Measurements from ENCODE around the gene CNTN1. TPM values are rescaled to one million over a fixed set of nuclear protein-coding genes. Genes with fewer than 3 reads are reported as not detected.

Gene CNTN1
- total RNA-seq, 1 experiment from 2014 or later = 3.0 TPM

DNA sequence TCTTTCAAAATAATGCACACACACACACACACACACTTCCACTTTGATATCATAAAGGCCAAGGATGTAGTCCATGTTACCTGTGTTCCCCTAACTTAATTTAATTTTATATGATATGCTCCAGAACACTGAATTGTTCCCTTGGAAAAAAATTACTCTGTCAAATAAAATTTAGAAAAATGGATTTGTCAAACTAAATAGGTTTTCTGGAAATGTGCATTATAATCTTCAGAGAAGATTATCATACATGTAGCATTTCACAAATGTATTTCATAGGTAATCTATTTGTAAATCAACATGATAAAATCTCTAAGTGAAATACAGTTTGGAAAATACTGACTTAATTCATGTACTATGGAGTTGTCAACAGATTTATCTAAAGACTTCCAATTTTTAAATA is 68.6 kb downstream of the CNTN1 start:
- no peak overlapping the region for H3K27ac ChIP-seq (ENCODE audit: low read depth, low read length)
- no peak overlapping the region for H3K4me2 ChIP-seq (ENCODE audit: low read length)
- no TSS peak for BruUV-seq (replicated peaks)
- intact Hi-C loops (cut with micrococcal nuclease) = no loop called here
- no peak overlapping the region for H3K4me3 ChIP-seq (replicated peaks in 1 of 2; ENCODE audit: low read depth in 1 of 2, low read length in 2 of 2)
- ChIA-PET RAD21 (ENCODE audit: low non-redundant PET in 1 of 2, low total read pairs in 2 of 2, uncharacterized antibody in 2 of 2, unreplicated experiment in 2 of 2) (no interaction called here), POLR2A (no interaction called here), CTCF (no interaction called here)
- H3K36me3 ChIP-seq (ENCODE audit: control insufficient read depth in 1 of 2, insufficient read depth in 2 of 2, low read length in 2 of 2) = no peaks in the 10 kb centered on the region
- H3K9ac ChIP-seq (ENCODE audit: low read length) = no peak overlapping the region
- H2AFZ ChIP-seq (ENCODE audit: low read depth, low read length, poor library complexity, severe bottlenecking) = no peak overlapping the region
- no peaks in the 10 kb centered on the region; the same call in 1 of the 2 replicates for H3K9me2 ChIP-seq (ENCODE audit: insufficient read depth)
- H3K4me1 ChIP-seq (ENCODE audit: control insufficient read depth in 1 of 2, insufficient read depth in 2 of 2, low read length in 2 of 2) = no peaks in the 10 kb centered on the region
- ATAC-seq (no peak), DNase-seq (ENCODE audit: low read depth, low spot score) (no peak)
- H3K27me3 ChIP-seq (ENCODE audit: insufficient read depth, low read length) = no peaks in the 10 kb centered on the region
- H3K9me3 ChIP-seq (ENCODE audit: control insufficient read depth in 1 of 2, insufficient read depth in 1 of 2, low read depth in 1 of 2, low read length in 2 of 2) = 0 out of 4 replicates have a peak, but pooled peaks cover 0 to 3% of the 10 kb centered on the region in 2 experiments
- TF ChIP-seq YY1 (IDR thresholded peaks at IDR 0.05; ENCODE audit: extremely low read depth, insufficient replicate concordance, low read depth, low read length) (no peak), SRF (IDR thresholded peaks at IDR 0.05; ENCODE audit: low read depth) (no peak), CBX3 (IDR thresholded peaks at IDR 0.05; ENCODE audit: low read depth) (no peak), POLR2A (IDR thresholded peaks at IDR 0.05; ENCODE audit: borderline replicate concordance, extremely low read depth, insufficient read depth, insufficient read length) (no peak), EZH2phosphoT487 (IDR thresholded peaks at IDR 0.05; ENCODE audit: borderline replicate concordance) (no peak), POLR2AphosphoS5 (IDR thresholded peaks at IDR 0.05; ENCODE audit: low read depth, low read length) (no peak), SP1 (IDR thresholded peaks at IDR 0.05; ENCODE audit: low read depth) (no peak)
- TF ChIP-seq, protein P1, sequence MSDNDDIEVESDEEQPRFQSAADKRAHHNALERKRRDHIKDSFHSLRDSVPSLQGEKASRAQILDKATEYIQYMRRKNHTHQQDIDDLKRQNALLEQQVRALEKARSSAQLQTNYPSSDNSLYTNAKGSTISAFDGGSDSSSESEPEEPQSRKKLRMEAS (IDR thresholded peaks at IDR 0.05) = no peak
- H3K79me2 ChIP-seq (ENCODE audit: insufficient read depth, low read length) = no peaks in the 10 kb centered on the region
- no peaks in the 10 kb centered on the region for H4K20me1 ChIP-seq (ENCODE audit: insufficient read depth)

DNA sequence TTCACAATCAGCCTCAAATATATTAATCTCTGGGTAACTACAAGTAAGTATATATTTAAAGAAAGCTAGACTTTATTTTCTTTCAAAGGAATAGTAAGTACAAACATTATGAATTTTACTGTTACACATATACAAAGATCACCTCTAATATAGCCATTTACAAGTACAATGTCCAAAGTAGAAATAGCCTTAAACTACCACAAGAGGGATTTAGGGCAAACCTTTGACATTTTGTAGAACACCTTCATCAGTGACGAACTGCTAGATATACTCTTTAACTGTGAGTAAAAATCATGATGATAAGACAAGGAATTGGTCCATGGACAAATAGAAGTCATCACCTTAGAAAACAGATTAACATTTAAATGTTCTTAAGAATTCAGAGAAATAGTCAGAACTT is 69.8 kb downstream of the CNTN1 start:
- Histone ChIP-seq H3K4me1 (ENCODE audit: control insufficient read depth in 1 of 2, insufficient read depth in 2 of 2, low read length in 2 of 2) (no peaks in the 10 kb centered on the region), H3K9me3 (ENCODE audit: control insufficient read depth in 1 of 2, insufficient read depth in 1 of 2, low read depth in 1 of 2, low read length in 2 of 2) (0 out of 4 replicates have a peak, but pooled peaks cover 0 to 3% of the 10 kb centered on the region in 2 experiments), H3K27me3 (ENCODE audit: insufficient read depth, low read length) (no peaks in the 10 kb centered on the region), H2AFZ (ENCODE audit: low read depth, low read length, poor library complexity, severe bottlenecking) (no peak overlapping the region), H4K20me1 (ENCODE audit: insufficient read depth) (no peaks in the 10 kb centered on the region), H3K27ac (ENCODE audit: low read depth, low read length) (no peak overlapping the region), H3K4me3 (replicated peaks in 1 of 2; ENCODE audit: low read depth in 1 of 2, low read length in 2 of 2) (no peak overlapping the region), H3K9me2 (ENCODE audit: insufficient read depth) (no peaks in the 10 kb centered on the region; the same call in 1 of the 2 replicates), H3K36me3 (ENCODE audit: control insufficient read depth in 1 of 2, insufficient read depth in 2 of 2, low read length in 2 of 2) (no peaks in the 10 kb centered on the region), H3K4me2 (ENCODE audit: low read length) (no peak overlapping the region), H3K79me2 (ENCODE audit: insufficient read depth, low read length) (no peaks in the 10 kb centered on the region), H3K9ac (ENCODE audit: low read length) (no peak overlapping the region)
- ChIA-PET POLR2A (no interaction called here), RAD21 (ENCODE audit: low non-redundant PET in 1 of 2, low total read pairs in 2 of 2, uncharacterized antibody in 2 of 2, unreplicated experiment in 2 of 2) (no interaction called here), CTCF (no interaction called here)
- intact Hi-C loops (cut with micrococcal nuclease) = no loop called here
- ATAC-seq = no peak
- no TSS peak for BruUV-seq (replicated peaks)
- no peak for TF ChIP-seq ZFX (IDR thresholded peaks at IDR 0.05)
- TF ChIP-seq, protein P2, sequence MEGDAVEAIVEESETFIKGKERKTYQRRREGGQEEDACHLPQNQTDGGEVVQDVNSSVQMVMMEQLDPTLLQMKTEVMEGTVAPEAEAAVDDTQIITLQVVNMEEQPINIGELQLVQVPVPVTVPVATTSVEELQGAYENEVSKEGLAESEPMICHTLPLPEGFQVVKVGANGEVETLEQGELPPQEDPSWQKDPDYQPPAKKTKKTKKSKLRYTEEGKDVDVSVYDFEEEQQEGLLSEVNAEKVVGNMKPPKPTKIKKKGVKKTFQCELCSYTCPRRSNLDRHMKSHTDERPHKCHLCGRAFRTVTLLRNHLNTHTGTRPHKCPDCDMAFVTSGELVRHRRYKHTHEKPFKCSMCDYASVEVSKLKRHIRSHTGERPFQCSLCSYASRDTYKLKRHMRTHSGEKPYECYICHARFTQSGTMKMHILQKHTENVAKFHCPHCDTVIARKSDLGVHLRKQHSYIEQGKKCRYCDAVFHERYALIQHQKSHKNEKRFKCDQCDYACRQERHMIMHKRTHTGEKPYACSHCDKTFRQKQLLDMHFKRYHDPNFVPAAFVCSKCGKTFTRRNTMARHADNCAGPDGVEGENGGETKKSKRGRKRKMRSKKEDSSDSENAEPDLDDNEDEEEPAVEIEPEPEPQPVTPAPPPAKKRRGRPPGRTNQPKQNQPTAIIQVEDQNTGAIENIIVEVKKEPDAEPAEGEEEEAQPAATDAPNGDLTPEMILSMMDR (IDR thresholded peaks at IDR 0.05 in 2 of 3, conservative IDR thresholded peaks at IDR 0.05 in 1 of 3; ENCODE audit: borderline replicate concordance in 1 of 3, insufficient read depth in 1 of 3, low read depth in 2 of 3, low read length in 2 of 3) = peak in 2 of 3 experiments; percentile 32 to 40; a peak in 3 of 6 replicates
- no peak for DNase-seq (ENCODE audit: low read depth, low spot score)

All from HCT116 (cell line).